Hematopoietic multipotent progenitor cell treated with erythropoietin and hydrocortisone succinate and interleukin-3 and kit ligand, for 6 days (in vitro differentiated cells): ENCODE measurements around the gene PLCD3.

Source experiments
- DNase-seq: peaks from one replicate; pipeline ENCODE4 v3.0.0-alpha.2; 2015

PLCD3 gene

GRCh38 chr17:45116434-45117016 lies 15.8 kb downstream of the PLCD3 start:
- no peak for DNase-seq

GRCh38 chr17:45115871-45116270 lies 16.4 kb downstream of the PLCD3 start:
- DNase-seq = no peak

DNA sequence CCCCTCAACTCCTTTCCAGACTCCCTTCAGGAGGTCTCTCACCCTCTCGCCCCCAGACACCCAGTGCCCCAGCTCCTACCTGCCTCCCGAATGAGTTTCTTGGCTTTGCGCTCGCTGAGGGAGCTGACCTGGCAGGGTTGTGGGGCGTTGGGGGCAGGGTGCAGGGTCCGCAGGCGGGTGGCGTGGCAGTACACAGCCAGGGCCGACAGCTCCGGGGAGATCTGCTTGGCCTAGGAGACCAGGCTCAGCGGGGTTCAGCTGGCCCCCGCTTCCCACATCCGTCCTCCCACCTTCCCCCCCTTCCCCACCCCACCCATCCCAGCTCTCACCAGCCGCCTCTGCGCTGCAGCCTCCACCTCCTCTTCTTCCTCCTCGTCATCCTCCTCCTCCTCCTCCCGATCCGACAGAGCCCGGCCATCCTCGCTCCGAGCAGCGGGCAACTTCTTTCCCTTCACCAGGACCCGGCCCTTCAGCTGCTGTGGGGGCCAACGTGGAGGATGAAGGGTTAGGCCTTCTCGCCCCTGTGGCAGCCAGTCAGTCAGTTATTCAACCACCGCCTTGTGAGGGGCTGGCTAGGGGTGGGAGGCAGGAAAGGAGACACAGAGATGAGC lies 17.2 kb downstream of the PLCD3 start:
- DNase-seq = no peak

GRCh38 chr17:45114117-45114932 lies 18.0 kb downstream of the PLCD3 start:
- no peak for DNase-seq

DNA sequence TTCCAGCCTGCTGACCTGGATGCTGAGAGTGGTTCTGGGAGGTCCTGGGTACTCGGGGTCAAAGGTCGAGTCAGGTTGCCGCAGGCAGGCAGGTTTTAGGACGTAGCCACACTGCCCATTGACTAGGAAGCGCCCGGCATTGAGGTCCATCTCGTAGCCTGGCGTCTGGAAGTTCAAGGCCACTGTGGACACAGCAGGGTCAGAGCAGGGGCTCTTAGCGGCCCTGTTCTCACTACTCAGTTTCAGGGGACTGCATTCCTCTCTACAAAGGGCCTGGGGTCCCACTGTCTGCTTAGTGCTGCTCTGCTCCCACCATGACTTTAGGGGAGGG lies 18.9 kb downstream of the PLCD3 start:
- DNase-seq = no peak

DNA sequence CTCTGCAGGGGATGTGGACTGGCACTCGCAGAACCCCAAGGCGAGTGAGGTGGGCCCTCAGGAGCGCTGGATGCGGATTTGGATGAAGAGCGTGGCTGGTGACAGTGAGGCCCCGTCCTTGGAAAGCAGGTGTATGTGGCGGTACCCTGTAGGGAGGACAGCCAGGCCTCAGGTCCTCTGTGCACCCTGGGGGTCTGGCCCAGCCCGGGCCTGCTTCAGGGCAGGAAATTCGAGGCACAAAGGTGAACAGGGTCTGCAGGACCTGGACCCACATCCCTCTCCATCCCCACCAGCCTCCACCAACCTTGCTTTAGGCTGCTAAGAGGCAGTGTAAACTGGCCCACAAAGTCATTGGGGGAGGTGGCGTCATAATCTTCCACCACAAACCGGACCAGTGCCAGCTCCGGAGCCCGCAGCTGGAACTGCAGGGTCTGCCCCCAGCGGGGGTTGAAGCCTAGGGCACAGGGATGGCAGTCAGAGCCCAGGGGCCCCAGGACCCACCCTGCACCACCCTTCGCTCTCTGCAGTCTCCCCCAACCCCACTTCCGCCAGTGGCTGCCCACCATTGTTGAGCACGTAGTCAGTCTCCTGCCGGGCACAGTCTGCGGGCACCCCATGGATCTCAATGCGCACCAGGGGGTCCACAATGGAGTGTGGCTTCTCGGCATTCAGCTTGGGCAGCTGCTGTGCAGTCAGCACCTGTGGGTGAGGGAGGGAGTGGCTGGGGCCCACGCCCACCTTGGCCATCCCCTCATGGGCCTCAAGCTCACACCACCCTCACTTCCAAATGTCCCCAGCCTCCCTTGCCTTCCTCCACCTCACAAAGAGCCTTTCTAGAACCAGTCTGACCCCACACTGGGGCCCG lies 19.5 kb downstream of the PLCD3 start:
- no peak for DNase-seq

DNA sequence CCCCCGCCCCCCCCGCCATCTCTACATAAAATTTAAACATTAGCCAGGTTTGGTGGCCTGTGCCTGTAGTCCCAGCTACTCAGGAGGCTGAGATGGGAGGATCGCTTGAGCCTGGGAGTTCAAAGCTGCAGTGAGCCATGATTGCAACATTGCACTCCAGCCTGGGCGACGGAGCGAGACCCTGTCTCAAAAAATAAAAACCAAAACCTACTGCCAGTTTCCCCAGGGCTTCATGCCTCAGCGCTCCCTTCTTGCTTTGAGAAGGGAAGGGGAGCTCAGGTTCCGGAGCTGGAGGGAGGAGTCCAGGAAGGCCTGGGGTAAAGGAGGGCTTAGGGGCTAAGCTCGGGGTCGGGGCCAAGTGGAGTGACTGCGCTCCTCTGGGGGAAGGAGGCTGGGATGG lies 20.5 kb downstream of the PLCD3 start:
- no peak for DNase-seq

- DNase-seq = no peak
These were observed 21.4 kb downstream of the PLCD3 start for GRCh38 chr17:45110676-45111611.

DNA sequence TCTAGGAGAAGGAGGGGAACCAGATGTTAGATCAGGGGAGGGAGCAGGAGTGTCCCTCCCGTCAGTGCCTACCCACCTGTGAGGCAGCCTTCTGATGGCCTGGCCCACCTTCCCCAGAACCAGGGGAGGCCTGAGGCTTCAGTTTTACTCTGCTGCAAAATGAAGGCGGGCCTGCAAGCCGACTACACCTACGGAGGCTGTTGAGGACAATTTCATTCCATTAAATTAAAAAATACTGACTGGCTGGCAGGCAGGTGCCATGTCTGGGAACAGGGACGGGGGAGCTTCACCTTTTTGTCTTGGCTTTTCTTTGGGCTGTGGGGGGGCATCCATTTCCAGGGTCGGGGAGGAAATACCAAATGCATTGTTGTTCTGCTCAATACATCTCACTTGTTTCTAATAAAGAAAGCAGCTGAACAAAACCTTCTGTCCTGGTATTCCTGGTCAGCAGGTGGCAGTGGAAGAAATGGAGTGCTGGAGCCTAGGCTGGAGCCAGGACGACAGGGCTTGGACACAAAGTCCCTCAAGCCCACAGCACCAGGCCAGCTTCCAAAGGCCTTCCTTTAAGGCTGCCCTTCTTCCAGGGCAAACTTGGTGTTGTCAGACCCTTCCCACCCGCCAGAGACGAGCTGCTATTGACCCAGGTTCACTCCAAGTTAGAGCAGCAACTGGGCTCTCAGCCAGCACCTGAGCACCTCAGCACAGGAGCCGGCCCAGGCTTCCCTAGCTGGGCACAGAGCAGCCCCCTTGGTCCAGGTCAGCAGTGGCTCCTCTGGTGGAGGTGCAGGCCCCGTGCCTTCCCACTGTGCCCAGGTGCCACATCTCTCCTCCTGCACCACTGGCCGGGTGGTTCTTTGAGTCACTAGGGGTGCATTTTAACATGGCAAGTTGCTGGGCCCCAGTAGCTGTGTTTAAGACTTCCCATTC lies 23.5 kb downstream of the PLCD3 start:
- no peak for DNase-seq

- no peak for DNase-seq
These were observed 24.3 kb downstream of the PLCD3 start for GRCh38 chr17:45108051-45108450.

DNA sequence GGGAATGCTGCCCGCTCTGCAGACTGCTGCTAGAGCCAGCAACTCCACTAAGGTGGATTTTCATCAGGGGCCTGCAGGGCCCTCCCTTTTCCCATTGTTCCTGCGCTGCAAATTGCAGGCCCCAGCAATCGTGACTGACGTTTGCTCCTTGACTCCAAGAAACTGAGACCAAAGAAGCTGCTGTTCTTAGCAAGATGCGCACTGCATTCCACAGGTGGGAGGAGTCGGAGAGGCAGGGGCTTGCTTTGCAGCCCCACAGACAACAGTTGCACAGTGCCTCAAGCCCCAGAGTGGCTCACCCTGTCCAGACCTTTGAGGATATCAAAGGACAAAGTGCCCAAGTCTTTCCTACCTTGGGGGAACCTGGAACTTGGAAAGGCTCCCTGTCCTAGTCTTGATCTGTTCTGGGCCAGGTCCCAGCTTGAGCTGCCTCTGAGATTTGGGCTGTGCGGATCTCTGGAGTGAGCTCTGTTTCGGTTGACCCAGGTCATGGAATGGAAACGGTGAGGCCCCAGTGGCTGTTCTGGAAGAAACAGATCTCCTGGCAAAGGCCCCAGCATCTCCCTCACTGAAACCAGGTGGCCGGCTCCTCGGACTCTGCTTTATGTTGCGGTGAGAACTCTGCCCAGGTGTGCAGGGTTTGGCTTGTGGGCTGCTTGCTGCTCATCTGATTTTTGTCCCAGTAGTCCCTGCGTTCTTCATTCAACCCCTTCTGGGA lies 24.9 kb downstream of the PLCD3 start:
- no peak for DNase-seq

- DNase-seq = no peak
These were observed 25.7 kb downstream of the PLCD3 start for GRCh38 chr17:45106582-45106981.

DNA sequence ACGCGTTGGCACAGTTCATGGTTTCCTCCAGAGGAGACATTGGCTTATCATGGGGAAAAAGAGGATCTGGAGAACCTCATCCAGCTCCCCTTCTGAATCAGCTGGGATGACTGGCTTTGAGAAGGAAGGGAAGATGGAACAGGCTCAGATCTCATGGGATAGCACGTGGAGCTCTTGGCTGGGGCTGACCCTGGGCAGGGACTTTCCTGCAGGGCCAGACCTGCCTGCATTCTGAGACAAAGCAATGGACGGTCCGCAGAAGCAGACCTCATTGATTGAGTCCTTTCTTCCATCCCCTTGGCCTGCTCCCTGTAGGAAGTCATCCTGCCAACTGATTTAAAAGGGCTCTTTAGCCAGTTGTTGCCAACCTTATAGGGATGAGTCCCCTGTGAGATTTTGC lies 26.2 kb downstream of the PLCD3 start:
- DNase-seq = no peak

- no peak for DNase-seq
These were observed 27.2 kb downstream of the PLCD3 start for GRCh38 chr17:45104907-45105624.

DNA sequence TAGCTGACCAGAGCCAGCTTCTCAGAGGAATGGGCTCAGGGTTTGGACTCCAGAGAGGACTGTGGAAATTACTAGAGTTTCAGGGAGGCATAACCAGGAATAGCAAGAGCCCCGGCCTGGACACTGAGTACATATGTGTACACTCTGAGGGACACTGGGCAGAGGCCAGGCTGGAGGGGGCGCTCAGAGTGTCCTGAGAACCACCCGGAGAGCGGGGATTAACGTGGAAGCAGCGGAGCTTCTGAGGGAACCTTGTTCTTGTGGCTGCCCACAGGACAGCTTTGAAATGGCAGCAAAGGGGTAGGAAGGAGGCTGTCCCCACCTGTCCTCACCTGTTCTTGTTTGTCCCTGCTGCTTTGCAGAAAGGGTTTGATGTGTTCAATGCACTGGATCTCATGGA lies 27.8 kb downstream of the PLCD3 start:
- DNase-seq = no peak

DNA sequence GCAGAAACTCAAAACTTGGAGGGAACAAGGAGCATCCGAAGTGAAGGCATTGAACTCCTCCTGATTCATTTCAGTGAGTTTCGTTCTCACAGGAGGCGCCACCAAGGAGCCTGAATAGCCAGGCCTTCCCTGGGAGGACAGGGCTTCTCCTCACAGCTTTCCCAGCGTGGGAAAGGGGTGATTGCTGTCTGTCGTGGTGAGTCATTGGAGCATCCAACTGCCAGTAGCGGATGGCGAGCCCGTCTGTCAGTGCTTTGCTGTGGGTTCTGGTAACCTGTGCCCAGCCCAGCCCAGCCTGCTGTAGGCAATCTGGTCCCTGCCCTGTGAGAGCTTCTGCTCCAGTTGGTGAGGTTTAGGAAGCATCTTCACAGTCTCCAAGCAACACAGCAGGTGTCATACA lies 28.3 kb downstream of the PLCD3 start:
- DNase-seq = no peak

DNA sequence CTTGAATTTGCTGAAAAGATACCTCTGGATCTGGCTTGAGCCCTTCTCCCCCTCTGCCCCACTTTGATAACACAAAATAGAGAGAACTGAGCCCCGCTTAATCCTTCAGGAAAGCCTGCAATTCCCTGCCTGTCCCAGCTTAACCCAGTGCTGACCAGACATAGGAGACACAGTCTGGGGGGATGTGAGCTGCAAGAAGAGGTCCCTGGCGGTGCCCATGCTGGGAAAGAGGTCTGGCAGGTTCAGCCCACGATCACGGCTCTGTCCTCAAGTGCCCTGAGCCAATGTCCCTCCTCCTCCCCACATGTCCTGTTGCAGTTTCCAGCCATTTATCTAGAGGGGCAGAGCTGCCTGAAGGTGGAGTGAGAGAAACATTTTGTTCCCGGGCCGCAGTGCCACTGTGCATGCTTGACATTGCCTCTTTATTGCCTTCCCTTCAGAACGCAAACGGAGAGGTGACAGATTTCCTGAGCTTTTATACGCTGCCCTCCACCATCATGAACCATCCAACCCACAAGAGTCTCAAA lies 29.0 kb downstream of the PLCD3 start:
- DNase-seq = no peak

- DNase-seq = no peak
These were observed 29.5 kb downstream of the PLCD3 start for GRCh38 chr17:45102856-45103255.
